GM18508 (cell line): ENCODE results near the gene ME3.

Experiments
- ATAC-seq: cut with Tn5 transposase; IDR thresholded peaks from one replicate; pipeline ENCODE4 v1.9.1; 2021; ENCODE audit warnings: moderate number of reproducible peaks; ENCODE audit not compliant: insufficient read depth, unreplicated experiment

Gene ME3

DNA sequence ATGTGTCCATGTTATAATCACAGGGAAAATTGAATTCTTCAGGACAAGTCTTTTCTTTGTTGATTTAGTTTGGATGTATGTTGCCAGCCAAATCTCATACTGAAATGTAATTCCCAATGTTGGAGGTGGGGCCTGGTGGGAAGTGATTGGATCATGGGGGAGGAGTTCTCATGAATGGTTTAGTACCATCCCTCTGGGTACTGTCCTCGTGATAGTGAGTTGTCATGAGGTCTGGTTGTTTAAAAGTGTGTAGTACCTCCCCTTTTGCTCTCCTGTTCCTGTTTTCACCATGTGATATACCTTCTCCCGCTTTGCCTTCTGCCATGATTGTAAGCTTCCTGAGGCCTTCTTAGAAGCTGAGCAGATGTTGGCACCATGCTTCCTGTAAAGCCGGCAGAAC, 197.4 kb downstream of the ME3 start:
- no peak for ATAC-seq

DNA sequence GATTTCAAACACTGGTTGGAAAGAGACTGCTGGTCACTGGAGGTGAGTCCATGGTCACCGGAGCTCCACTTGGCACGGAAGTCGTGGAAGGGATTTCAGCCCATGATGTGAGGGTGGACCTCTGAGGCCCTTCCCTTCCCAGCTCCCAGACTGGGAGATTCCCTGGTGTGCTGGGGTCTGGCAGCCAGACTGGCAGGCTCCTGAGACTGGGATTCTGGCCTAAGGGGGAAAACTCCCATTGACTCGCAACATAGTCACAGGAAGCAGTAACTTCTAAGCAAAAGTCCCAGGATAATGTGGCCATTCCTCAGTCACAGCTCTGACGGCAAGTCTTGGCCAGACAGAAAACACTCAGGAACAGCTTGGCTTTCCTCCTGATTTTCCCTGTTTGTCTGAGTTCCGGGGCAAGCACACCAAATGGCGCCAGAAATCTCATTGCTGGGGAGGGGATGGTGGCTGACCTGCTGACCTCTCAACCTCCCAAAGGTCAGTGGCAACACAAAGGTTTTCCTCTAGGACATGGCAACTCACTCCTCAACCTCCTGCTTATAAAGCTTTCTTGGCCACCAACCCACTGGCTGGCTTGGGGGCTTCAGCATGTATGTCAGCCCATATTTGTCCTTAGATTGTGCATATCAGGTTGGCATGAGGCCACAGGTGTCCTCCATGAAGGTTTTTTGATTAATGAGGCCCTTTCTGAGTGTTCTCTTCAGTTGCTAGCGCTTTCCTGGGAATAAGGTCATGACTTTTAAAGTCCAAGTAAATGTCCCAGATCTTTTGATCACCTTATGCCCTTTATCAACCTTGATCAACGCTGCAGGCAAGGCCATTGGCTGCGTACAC, 198.2 kb downstream of the ME3 start:
- no peak for ATAC-seq

DNA sequence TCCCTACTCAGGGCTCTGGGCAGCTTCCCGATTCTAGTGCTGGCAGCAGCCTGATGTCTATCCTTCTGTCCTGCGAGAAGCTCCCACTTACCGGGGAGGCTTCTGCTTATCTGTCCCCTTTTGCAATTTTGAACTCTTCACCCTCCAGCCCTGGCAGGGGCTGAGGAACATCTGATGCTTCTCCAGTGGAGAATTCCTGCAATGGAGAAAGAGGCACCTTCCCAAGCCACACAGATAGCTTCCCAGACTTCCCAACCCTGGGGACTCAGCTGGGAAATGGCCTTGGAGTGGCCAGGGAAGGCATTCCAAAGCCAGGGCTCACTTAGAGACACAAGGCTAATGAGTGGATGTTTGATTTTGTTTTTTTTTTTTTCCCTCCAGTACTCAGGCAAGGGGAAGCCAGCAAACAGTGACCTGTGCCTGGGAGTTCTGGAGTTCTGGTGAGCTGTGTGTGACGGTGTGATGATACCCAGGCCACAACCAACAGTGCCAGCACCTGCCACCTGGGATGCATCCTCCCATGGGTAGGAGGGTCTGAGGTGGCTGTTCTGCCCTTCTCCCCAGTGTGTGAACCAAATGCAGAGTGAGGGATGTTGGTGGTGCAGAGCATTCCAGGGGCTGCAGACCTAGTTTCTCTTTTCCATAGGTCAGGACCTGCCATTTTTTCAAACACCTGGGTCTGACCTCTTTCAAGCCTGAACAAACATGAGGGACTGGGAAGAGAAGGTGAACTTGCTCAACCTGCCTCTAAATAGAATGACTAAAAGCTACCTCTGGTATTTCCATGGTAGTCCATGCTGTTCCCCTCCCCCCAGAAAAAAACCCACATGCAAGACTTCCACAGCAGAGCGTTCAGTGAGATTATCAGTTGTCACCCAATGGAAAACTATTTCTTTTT, 202.7 kb downstream of the ME3 start:
- ATAC-seq = no peak

DNA sequence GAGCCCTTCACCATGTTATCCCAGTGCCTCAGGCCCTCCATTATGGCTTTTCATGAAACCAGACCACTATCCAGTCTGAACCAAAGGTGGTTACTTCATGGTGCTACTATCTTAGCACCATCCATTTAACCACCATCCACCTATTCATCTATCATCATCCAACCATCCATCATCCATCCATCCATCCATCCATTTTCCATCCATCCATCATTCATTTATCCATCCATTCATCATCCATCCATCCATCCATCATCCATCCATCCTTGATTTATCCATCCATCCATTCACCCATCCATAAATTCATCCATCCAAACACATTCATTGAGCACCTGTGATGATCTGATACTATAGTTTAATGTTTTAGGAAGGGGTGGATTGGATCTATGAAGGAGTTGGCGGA, 204.2 kb downstream of the ME3 start:
- ATAC-seq = no peak

DNA sequence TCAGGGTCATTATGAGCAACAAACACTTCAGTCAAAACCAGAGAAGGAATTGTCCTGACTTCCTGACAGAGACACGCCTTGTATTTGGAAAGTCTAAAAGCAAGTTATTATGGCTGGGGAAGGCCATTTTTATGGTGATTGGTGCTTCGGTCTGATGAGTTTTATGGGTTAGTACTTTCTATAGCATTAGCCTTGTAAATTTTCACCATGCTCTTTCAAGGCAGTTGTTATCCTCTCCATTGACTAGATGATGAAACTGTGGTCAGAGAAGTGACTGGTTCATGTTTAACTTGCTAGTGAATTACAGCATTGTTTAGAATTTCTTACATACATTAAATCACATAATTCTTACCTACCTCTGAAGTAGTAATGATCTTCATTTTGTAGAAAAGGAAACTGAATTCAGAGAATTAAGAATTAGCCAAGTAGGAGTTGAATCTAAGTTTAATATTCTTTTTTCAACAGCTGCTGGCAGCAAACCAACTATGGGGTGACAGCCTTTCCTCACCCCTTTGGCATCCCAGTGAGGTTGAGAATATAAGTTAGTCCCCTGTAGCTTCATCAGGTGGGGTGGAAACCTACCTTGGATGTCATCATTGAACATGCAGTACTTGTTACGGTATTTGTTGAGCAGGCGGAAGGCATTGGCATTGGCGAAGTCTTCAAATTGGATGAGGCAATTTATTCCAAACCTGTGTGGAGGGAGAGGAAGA, 207.8 kb downstream of the ME3 start:
- ATAC-seq = no peak

DNA sequence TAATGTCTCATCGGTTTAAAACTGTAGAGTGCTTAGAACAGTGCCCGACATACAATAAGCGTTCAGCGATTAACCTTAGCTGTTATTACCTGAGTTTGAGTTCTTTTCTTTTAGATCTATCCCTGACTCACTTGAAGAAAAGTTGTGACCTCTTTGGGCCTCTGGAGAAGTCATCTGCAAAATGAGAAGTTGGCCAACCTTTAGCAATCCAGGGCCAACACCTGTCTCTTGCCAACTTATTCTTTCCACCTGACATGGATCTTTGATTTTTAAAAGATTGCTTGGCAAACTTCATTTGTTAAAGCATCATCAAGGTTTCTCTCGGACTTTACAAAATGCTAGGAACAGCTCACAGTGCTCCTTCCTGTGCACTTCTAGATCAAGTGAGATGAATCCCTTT, 208.5 kb downstream of the ME3 start:
- ATAC-seq = no peak

DNA sequence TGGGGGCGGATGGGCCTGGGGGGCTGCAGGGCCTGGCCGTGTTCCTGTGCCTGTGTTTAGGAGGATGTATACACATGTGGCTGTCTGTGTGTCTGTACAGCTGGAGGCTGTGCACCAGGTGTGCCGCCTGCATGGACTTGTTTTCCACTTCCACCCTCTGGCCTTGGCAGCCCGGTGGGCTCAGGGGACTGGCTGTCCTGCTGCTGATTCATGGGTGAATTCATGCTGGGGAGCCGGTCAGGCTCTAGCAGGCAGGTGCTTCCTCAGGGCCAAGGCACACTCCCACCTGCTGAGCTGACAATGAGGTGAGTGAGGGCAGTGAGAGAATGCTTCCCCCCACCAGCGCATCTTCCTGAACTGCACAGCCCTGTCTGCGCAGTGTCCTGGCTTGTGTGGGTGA, 209.3 kb downstream of the ME3 start:
- no peak for ATAC-seq

DNA sequence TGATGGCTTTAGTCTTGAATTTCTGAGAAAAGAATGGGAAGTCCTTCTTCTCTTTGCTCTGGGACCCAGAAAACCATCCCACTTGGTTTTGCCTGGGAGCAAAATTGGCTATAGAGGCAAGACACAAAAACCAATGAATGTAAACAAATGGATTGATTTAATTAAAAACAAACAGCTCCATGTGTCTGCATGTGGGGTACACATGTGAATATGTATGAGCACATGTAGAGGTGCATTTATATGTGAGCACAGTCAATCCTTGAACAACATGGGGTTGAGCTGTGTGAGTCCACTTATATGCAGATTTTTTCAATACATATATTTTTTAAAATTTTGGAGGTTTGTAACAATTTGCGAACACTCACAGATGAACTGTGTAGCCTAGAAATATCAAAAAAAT, 210.5 kb downstream of the ME3 start:
- ATAC-seq = no peak

DNA sequence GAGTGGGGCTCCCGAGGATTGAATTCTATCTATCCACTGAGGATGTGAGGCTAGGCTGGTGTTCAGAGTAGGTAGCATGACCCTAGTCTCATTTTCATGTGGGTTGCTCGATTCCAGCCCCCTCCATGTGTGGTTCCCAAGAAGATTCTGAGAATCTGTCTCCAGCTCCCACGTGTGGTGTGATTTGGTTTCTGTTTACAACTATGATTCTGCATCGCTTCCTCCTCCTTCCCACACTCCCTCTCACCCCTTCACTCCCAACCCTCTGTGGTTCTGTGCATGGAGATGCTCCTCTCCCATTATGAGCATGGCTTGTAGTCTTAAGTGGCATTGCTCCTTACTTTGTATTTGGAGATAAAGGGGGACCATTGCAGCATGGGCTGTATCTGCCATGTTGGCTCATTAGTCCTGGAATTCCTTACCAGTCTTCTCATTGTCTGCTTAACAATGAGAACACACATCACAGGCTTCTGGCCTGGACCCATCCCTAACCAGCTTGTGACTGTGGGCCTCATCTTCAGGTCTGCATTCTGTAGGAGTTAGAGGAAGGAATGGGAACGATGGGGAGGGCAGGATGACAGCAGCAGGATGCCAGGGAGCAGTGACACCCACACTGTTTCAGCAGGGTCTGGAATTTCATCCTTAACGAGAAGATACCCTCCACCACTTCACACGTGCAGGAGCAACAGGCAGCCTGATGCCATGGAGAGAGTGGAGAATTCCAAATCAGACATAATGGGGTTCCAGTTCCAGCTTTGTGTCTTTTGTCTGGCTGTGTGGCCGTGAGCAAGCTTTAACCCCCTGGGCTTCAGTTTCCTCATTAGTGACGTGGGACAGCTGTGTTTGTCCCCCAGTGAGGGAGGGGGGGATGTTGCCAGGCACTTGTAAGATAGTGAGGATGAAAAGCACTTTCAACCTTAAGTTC, 211.7 kb downstream of the ME3 start:
- no peak for ATAC-seq

DNA sequence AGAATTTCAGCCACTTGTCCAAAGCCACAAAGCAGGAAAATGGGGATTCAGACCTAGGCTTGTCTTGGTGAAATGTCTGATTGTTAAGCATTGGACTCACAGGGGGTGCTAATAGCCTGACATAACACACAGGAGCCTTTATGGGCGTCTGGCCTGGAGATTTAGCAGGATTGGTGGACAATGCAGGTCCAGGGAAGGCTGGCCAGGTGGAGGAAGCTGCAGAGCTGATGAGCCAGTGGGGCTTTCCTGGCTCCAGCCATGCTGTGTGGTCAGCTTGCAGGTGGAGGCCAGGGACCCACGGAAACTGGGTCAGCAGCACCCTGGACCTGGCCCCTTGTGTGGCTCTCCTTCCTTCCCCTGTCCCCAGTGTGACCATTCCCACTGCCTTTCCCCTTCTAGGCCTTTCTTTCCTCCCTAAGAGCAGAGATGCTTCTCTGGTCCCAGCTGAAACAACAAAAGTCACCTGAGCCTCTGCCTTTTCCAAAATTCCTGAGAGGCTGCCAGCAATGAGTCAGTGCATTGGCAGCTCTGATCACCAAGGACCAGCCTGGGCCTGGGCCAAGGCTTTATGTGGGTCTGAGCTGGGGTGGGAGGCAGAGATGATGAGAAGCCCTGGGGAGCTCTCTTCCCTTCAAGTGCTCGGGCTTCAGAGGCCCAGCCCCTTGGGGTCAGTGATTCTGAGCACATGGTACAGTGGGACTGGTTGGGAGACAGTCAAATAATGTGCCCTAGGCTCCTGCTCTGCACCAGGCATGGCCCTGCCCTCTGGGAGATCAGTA, 212.5 kb downstream of the ME3 start:
- no peak for ATAC-seq

DNA sequence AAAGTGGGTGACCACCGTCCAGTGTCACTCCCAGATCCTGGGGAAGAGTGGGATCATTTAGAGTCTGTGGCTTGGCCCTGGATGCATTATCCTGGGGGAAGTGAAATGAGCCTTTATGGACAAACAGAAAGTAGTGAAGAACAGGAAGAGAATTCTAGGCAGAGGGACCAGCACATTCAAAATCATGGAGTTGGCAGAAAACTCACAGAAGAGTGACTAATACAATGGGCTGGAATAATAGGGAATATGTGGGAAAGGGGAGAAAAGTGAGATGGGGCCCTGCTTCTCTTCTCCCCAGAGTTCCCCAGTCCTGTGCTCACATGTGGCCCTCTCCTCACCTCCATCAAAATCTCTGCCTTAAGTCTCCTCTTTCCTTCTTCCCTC, 213.4 kb downstream of the ME3 start:
- ATAC-seq = no peak

DNA sequence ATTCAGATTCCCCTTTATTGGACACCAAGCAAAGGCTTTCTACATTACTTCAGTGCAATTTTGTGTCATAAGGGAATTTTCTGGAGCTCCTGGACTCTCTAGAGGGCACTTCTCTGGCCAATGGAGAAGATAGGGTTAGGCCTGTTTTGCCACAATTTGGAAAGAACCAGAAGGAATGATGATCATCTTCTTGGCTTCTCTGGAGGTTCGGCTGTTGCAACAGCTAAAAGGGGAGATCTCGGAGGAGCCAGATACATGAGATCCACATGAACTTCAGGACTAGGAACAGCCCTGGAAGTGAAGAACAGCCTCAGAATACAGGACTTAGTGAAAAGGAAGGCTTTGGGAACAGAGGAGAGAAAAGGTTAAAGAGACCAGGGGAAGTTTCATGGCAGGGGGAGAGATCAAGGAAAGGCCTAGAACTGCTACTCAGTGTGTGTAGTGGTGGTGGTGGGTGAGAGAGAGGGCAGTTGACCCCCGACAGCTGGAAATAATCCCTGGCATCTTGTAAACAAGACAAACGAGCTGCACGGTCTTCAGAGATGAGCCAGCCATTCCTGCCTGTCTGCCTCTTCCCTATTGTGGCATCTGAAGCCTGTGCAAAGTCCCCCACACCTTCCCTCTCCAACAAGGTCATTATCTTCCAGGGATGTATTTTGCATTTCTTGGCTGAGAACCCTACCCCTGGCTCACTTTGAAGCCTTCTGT, 214.0 kb downstream of the ME3 start:
- ATAC-seq = no peak

DNA sequence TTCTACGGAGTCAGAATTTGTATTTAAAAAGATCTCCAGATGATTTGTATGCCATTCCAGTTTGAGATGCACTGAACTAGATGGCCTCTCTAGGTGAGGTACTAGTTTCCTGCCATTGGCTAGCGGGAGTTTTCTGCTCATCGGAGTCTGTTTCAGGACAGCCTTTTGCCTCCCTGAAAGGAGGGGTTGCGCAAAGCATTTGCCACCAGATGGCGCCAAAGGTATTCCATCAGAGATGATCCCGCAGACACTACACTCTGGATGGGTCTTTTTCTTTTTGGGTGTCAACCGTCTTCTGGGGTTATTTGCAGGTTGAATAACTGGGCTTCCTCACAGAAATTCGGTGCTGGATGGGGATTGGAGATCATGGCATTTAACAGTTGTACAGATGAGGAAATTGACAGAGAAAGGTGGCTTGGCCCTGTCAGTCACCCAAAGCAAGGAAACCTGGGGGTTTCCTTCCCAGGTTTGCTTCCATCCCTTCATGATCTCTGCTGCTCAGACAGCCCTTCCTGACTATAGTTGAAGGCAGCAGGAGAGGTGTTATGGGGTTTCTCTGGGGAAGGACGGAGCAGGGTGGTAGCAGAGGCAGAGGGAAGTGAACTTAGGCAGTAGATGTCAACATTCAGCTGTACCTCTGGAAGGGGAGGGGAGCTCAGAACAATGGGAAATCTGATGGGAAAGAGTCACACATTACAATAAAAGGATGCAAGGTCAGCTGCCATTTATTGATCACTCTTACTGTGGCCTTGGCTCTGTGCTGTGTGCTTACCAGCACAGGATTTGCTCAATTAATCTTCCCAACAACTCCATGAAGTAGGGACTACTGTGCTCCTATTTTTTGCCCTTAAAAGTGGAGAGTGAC, 216.1 kb downstream of the ME3 start:
- ATAC-seq = peak; percentile 71

DNA sequence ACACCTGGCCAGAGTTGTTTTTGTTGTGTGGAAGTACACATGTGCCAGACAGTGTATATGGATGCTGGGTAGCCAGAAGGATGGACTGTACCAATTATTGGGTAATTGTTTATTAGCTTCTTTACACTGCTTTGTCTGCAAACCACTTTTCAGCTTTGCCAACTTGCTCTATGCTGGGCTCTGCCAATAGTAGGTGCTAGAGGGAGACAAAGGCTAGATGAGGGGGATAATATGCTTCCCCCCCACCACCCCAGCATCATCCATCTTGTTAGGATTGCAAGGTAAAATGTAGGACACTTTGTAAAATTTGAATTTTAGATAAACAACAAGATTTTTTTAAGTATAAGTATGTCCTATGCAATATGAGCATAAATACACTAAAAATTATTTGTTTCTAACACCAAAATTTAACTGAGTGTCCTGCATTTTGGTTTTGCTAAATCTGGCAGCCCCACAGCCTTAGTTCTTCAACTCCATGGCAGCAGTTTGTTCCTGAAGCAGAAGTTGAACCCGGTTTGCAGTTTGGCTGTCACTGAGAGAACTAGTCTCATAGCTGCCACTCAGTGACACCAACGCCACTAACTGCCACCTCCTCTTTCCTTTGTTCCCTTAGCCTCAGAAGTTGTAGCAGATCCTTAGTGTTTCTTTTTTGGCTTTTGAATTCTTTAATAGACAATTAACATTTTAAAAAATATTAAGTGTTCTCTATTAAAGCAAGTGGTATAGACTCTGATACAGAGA, 219.0 kb downstream of the ME3 start:
- no peak for ATAC-seq

DNA sequence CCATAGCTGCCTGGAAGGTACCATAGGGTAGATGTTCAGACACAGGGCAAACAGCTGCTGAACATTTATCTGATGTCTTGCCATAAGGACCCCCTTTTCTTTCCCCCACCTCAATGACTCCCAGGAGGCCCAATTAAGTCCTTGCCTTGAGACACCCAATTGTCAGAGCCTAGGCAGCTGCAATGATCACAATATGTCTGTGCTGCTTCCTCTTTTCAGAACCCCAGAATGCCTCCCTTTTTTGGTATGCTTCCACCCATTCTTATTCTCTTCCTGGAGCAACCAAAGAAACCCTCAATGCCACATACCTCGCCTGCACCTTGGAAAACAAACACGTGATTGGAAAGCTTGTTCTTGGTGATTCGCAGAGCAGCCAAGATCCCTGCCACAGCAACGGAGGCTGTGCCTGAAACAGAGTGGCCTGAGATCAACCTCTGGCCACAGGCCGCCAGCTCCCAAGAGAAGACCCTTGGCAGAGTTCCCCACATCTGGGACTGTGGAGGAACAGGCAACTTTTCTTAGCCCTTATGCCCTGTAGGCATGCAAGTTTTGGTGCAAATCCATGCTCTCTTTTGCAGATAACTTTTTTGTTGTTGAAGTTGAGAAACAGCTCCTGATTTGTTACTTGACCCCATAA, 222.3 kb downstream of the ME3 start:
- ATAC-seq = no peak

DNA sequence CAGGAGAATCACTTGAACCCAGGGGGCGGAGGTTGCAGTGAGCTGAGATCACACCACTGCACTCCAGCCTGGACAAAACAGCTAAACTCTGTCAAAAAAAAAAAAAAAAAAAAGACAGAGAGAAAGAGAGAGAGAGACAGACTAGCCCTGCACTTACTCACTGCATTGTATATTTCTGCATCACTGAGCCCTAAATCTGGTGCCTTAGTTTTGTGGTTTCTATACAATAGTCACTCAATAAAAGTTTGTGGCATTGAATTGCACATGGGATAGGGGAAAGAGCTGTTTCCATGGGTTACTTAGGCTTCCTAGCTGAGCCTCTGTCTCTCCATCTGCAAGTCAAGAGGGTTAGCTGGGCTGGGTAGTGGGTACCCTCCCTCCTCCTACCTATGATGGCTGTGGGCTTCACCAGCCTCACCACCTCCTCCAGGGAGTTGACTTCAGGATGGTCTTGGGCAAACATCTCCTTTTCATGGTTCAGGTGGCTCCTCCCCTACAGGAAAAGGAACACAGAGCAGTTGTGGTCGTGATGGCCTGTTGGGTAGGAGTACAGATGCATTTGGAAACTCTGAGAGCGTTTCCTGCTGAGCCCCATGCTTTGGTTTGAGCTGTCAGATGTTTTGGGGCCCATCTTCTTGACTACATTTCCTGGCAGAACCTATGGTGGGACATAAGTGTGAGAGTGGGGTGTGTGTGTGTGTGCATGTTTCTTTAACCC, 224.5 kb downstream of the ME3 start:
- no peak for ATAC-seq
